Keratinocyte (primary cell): ENCODE data around the gene PDE9A. TPM values are rescaled to one million over a fixed set of nuclear protein-coding genes. Genes with fewer than 3 reads are reported as not detected.

Source experiments
- DNase-seq: peaks from one replicate; pipeline ENCODE4 v3.0.0-alpha.2; 2011; ENCODE audit warnings: low read depth, missing footprints, low spot score
- FAIRE-seq: peaks from 2 replicates; lab custom pipeline; 2011; peaks lifted over from hg19 to GRCh38; lab: Jason Lieb, UNC
- H2AFZ ChIP-seq: 2 replicates; pipeline ENCODE4 v1.6.0; 2012; ENCODE audit warnings: low read length, control low read depth, inconsistent platforms; ENCODE audit not compliant: control insufficient read depth
- H3K27ac ChIP-seq: 2 replicates; pipeline ENCODE4 v1.5.1; 2011; ENCODE audit warnings: low read length; ENCODE audit not compliant: control insufficient read depth, insufficient read depth
- H3K27me3 ChIP-seq: 3 replicates; pipeline ENCODE4 v1.6.0; 2011; ENCODE audit warnings: low read length; ENCODE audit not compliant: control insufficient read depth, insufficient read depth; ENCODE audit errors: extremely low read depth
- H3K36me3 ChIP-seq, 2 experiments: 2 replicates in 1 of 2; 3 replicates in 1 of 2; pipeline ENCODE4 v1.5.1; 2011; ENCODE audit warnings: low read length in 2 of 2, mild to moderate bottlenecking in 1 of 2; ENCODE audit not compliant: control insufficient read depth in 2 of 2, insufficient read depth in 2 of 2; ENCODE audit errors: extremely low read depth in 1 of 2
- H3K4me1 ChIP-seq: 3 replicates; pipeline ENCODE4 v1.5.1; 2011; ENCODE audit warnings: low read length; ENCODE audit not compliant: control insufficient read depth, insufficient read depth; ENCODE audit errors: extremely low read depth
- H3K4me2 ChIP-seq: 3 replicates; pipeline ENCODE4 v1.6.0; 2011; ENCODE audit warnings: low read depth, low read length; ENCODE audit not compliant: control insufficient read depth, insufficient read depth; ENCODE audit errors: extremely low read depth
- H3K4me3 ChIP-seq, 3 experiments: fragments of 200-600 bp in 1 of 3; sonication (generic) in 1 of 3; 2 replicates in 2 of 3; 3 replicates in 1 of 3; pipeline ENCODE4 v1.5.1; 2011 to 2016; ENCODE audit warnings: low read length in 3 of 3, mild to moderate bottlenecking in 3 of 3, control low read depth in 2 of 3, inconsistent platforms in 1 of 3, low read depth in 1 of 3, mixed read lengths in 1 of 3, mixed run types in 1 of 3, moderate library complexity in 1 of 3; ENCODE audit not compliant: control insufficient read depth in 2 of 3, insufficient read depth in 2 of 3; ENCODE audit errors: extremely low read depth in 1 of 3
- H3K79me2 ChIP-seq: 2 replicates; pipeline ENCODE4 v1.6.0; 2012; ENCODE audit warnings: low read length; ENCODE audit not compliant: control insufficient read depth, insufficient read depth
- H3K9ac ChIP-seq: 3 replicates; pipeline ENCODE4 v1.6.0; 2011; ENCODE audit warnings: low read length; ENCODE audit not compliant: control insufficient read depth, insufficient read depth; ENCODE audit errors: extremely low read depth
- H3K9me1 ChIP-seq: 3 replicates; pipeline ENCODE4 v1.6.0; 2011; ENCODE audit warnings: low read length; ENCODE audit not compliant: control insufficient read depth, insufficient read depth; ENCODE audit errors: extremely low read depth
- H3K9me3 ChIP-seq: 2 replicates; pipeline ENCODE4 v1.5.1; 2012; ENCODE audit warnings: low read depth, low read length; ENCODE audit not compliant: control insufficient read depth
- H4K20me1 ChIP-seq: 3 replicates; pipeline ENCODE4 v1.6.0; 2011; ENCODE audit warnings: low read length; ENCODE audit not compliant: control insufficient read depth, insufficient read depth; ENCODE audit errors: extremely low read depth
- CTCF ChIP-seq, 3 experiments: IDR thresholded peaks in 1 of 3; conservative IDR thresholded peaks in 1 of 3; optimal IDR thresholded peaks in 1 of 3; 2 replicates in 2 of 3; 3 replicates in 1 of 3; pipeline versions ENCODE3 to v1.5.1; 2011; ENCODE audit warnings: low read length in 3 of 3, mild to moderate bottlenecking in 3 of 3, moderate library complexity in 2 of 3, control low read depth in 1 of 3, inconsistent platforms in 1 of 3; ENCODE audit not compliant: insufficient read depth in 2 of 3; ENCODE audit errors: extremely low read depth in 1 of 3
- EZH2 ChIP-seq: IDR thresholded peaks from one replicate; pipeline ENCODE4 v1.6.1; 2012; ENCODE audit warnings: inconsistent platforms, mild to moderate bottlenecking, low read length, moderate library complexity
- dilution Hi-C: fragments of 300-500 bp; cut with MboI; formaldehyde crosslinking; loops from one replicate; pipeline ENCODE4 v1.7.0; 2020; ENCODE audit warnings: low sequenced_read_pairs; ENCODE audit not compliant: extremely low pct_ligation_motif_present
- polyA plus RNA-seq, 5 experiments: library from polyadenylated mRNA; depleted of rRNA in 3 of 5; stranded (reverse) in 3 of 5; stranded (forward) in 1 of 5; unstranded in 1 of 5; fragments of >200 nt; gene quantifications; 1 replicate in 1 of 5; 2 replicates in 3 of 5; 3 replicates in 1 of 5; pipeline versions ENCODE4 v1.2.1 to v1.2.3, GENCODE V29; 2011 to 2012; ENCODE audit warnings: missing spikeins in 2 of 5, low read depth in 1 of 5, low replicate concordance in 1 of 5

The PDE9A gene
- polyA plus RNA-seq, 1 donor (not counting 4 experiments of a cell fraction or from before 2014, with no cell fraction given), result 0.13 TPM

DNA sequence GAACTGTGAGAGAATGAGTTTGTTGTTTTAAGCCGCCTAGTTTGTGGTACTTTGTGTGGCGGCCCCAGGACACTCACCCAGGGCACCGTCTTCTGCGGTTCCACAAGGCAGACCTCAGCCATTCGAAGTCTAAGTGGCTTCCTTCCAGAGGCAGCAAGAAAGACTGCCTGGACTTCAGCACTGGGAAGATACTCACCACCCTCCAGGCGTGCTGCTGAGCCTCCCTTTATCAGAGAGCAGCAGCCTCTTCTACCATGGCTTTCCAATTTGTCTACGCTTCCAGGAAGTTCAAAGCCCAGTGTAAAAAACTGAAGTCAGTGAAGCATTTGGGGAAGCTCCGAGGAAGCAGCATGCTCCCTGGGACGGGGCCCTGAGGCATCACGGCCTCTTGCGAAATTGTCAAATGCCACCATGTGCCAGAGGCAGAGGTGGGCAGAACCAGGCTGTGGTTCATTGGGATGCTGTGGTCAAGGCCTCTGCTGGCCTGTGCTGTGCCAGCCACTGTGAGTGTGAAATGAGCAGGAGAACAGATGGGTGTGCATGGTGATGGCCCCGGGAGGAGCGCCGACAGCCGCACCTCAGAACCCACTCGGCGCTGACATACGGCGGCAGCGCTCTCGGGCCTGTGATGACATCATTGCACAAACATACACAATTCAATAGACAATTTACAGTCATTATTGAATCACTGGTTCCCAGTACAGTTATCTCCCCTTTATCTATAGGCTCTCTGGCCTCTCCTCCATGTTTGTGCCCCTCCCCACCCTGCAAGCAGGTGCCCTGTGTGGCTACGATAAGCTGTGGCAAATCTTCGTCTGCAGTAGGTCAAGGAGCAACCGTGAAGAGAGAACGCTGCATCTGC is 110.4 kb downstream of the PDE9A start:
- FAIRE-seq (no peak), DNase-seq (no peak)
- Histone ChIP-seq H3K4me3 (no peak overlapping the region), H3K36me3 (no peaks in the 10 kb centered on the region), H3K4me1 (no peaks in the 10 kb centered on the region), H3K9me3 (no peaks in the 10 kb centered on the region), H3K9ac (no peak overlapping the region), H3K27ac (no peak overlapping the region), H2AFZ (no peak overlapping the region), H3K79me2 (no peaks in the 10 kb centered on the region), H4K20me1 (no peaks in the 10 kb centered on the region), H3K9me1 (no peaks in the 10 kb centered on the region), H3K4me2 (no peak overlapping the region), H3K27me3 (peaks cover 15% of the 10 kb centered on the region)
- TF ChIP-seq CTCF (optimal IDR thresholded peaks at IDR 0.05 in 1 of 3, IDR thresholded peaks at IDR 0.05 in 1 of 3, conservative IDR thresholded peaks at IDR 0.05 in 1 of 3; ENCODE audit: extremely low read depth in 1 of 3, insufficient read depth in 2 of 3, low read length in 3 of 3) (no peak), EZH2 (no peak)
- dilution Hi-C loops, result no loop called here

- peaks cover 15% of the 10 kb centered on the region for H3K27me3 ChIP-seq
- H3K9me3 ChIP-seq, result no peaks in the 10 kb centered on the region
- FAIRE-seq (no peak), DNase-seq (no peak)
- H2AFZ ChIP-seq, result no peak overlapping the region
- no peak overlapping the region for H3K27ac ChIP-seq
- dilution Hi-C loops, result no loop called here
- no peaks in the 10 kb centered on the region for H3K79me2 ChIP-seq
- no peak overlapping the region for H3K4me2 ChIP-seq
- no peak overlapping the region for H3K4me3 ChIP-seq
- no peaks in the 10 kb centered on the region for H3K9me1 ChIP-seq
- H3K9ac ChIP-seq, result no peak overlapping the region
- no peaks in the 10 kb centered on the region for H3K4me1 ChIP-seq
- no peak for TF ChIP-seq CTCF (optimal IDR thresholded peaks at IDR 0.05 in 1 of 3, IDR thresholded peaks at IDR 0.05 in 1 of 3, conservative IDR thresholded peaks at IDR 0.05 in 1 of 3; ENCODE audit: extremely low read depth in 1 of 3, insufficient read depth in 2 of 3, low read length in 3 of 3)
- no peak for TF ChIP-seq EZH2
- H4K20me1 ChIP-seq, result no peaks in the 10 kb centered on the region
- H3K36me3 ChIP-seq, result no peaks in the 10 kb centered on the region
Measured at GRCh38 chr21:42764443-42764760, 111.0 kb downstream of the PDE9A start.
